Left colon (tissue), 2 donors: Measurements from ENCODE around the gene SMAD5. TPM values are rescaled to one million over a fixed set of nuclear protein-coding genes. Genes with fewer than 3 reads are reported as not detected.

ENCODE experiments used
- ATAC-seq: fragments of 200-7000 bp; cut with Tn5 transposase; one replicate; pipeline ENCODE4 v1.9.1; 2020; ENCODE audit warnings: mild to moderate bottlenecking, moderate library complexity
- DNase-seq, 2 donors: peaks; one replicate each; pipeline ENCODE4 v3.0.0-alpha.2; 2020
- intact Hi-C, 2 donors: fragments of 100-400 bp; cut with DNase I in 1 of 2; cut with micrococcal nuclease in 1 of 2; formaldehyde crosslinking; loops; one replicate each; pipeline versions ENCODE4 v1.11.2 to v1.14.0; 2022; cut with DNase I, micrococcal nuclease
- total RNA-seq, 2 donors: library from RNA; stranded (reverse); fragmentation: NEBNext Ultra II Directional; extraction: Animal tissue kit (Norgen Biotek cat#: 25700); gene quantifications; one replicate each; pipeline ENCODE4 v1.2.1, GENCODE V29; 2021
- donor health status: DM: no; HTN: no; CAD: no.
- donor health status: DM: yes; HTN: yes; CAD: no.

The SMAD5 gene
- total RNA-seq, 2 donors from 2014 or later = 45.6 to 46.8 TPM

- intact Hi-C loops = no loop called here
- DNase-seq (no peak), ATAC-seq (no peak)
These were observed 58.3 kb downstream of the SMAD5 start for GRCh38 chr5:136190904-136191303.

DNA sequence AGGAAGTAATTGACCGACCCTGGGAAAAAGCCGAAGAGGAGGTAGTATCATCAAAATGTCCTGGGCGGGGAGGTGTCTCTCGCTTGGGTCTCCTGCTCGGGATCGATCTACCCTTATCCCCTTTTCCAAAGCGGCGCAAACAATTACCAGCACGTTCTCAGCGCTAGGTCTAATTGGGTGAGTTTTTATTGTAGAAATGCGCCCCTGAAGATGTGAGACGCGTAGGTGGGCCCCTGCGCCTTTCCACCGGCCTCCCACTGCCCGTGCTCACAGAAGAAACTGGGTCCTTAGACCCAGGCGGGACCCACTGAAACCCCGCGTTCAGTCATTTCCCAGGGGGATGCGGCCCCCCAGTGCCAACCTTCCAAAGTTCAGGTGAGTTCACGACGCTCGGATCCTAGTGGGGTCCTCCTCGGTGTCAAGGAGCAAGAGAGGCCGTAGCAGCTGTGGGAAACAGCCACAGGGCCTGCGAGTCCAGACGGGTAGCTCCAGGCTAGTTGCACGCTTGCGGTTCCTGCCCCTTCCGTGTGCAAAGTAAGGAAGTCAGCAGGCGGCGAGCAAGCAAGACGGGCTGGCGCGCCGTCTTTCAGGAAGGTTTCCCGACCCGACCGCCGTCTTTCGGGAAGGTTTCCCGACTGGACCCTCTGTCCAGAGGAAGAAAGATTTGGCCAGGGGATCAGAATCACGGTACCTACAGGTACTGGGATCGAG lies 58.8 kb downstream of the SMAD5 start:
- peak; percentile 49 to 66 for DNase-seq
- intact Hi-C loops = no loop called here
- peak; percentile 51 for ATAC-seq

DNA sequence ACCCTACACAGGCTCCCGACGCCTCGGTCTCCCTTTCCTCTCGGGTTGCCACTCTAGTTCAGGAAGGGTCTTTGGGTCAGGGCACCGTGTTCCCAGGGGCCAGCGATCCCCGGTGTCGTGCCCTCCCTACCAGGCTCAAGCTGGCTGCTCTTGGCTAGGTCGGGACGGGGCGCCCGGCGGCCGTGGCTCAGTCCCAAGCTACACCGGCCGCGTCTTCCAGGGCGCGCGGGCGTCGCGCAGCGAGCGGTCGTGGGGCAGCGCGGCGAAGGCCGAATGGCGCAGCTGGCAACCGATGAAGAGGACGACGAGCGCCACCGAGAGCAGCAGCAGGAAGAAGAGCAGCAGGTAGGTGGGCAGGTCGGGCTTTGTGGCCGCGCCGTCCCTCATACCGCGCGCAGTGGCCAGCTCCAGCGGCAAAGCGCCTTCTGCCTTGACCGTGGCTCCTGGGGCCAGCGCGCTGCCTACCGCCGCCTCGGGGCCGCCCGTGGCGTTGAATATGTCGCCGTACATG lies 59.4 kb downstream of the SMAD5 start:
- ATAC-seq (peak; percentile 38), DNase-seq (no peak)
- intact Hi-C loops = no loop called here

- intact Hi-C loops = no loop called here
- ATAC-seq = peak; percentile 67
- peak; percentile 76 to 81 for DNase-seq
These were observed 60.1 kb downstream of the SMAD5 start, which contains the start of gene SMIM32 for GRCh38 chr5:136192526-136193321. SMIM32 (minus strand) TSS chr5:136193162; CDS start chr5:136192524, 638 bp downstream.

- intact Hi-C loops = no loop called here
- DNase-seq (no peak), ATAC-seq (peak; percentile 6)
These were observed 60.8 kb downstream of the SMAD5 start for GRCh38 chr5:136193322-136193935.

GRCh38 chr5:136194576-136194975 lies 61.9 kb downstream of the SMAD5 start:
- intact Hi-C loops = no loop called here
- ATAC-seq (no peak), DNase-seq (no peak)

GRCh38 chr5:136195971-136196820 lies 63.6 kb downstream of the SMAD5 start:
- DNase-seq (no peak), ATAC-seq (no peak)
- intact Hi-C loops = no loop called here

GRCh38 chr5:136197462-136198142 lies 65.0 kb downstream of the SMAD5 start:
- intact Hi-C loops = no loop called here
- DNase-seq (no peak), ATAC-seq (no peak)

DNA sequence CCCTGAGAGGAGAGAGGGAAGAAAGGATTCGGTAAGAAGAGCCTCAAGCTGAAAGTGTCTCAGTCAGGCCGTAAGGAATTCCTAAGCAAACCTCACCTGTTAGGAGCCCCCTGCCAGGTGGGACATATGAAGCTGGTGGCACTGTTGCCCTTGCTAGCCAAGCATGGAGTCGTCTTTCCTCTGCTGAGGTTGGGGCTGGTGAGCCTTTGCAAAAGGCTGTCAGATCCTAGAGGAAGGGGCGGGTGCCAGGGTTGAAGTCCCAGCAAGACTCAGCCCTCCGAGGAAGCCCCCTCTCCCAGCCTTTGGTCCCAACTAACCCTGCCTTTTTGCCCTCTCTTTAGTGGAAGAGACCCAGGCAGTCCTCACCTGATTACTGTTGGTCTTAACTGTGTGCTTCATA lies 65.8 kb downstream of the SMAD5 start:
- intact Hi-C loops = no loop called here
- DNase-seq (no peak), ATAC-seq (no peak)

- ATAC-seq = no peak
- intact Hi-C loops = no loop called here
- no peak for DNase-seq
These were observed 66.8 kb downstream of the SMAD5 start for GRCh38 chr5:136199408-136199807.

DNA sequence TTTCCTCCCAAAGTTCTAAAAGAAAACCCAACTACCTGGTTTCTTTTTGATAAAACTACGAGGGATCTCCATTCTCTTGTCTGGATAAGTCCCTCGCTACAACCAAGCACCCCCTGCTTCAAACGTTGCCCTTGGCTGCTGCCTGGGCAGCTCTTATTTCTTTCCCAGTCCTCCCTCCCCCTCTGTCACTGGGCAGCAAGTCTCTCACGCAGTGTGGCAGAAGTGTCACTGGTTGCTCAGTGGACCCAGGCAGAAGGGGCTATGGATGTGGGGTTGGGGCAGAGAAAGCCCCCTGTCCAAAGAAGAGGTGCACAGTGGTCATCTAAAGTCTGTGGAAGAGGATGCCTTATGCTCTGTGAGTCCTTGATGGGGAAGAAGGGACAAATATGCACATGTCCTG lies 67.5 kb downstream of the SMAD5 start:
- ATAC-seq = no peak
- intact Hi-C loops = no loop called here

GRCh38 chr5:136200761-136201160 lies 68.1 kb downstream of the SMAD5 start:
- no peak for ATAC-seq
- intact Hi-C loops = no loop called here
- DNase-seq = no peak

More for the DNA sequence above, 67.5 kb downstream of the SMAD5 start:
- DNase-seq = no peak

DNA sequence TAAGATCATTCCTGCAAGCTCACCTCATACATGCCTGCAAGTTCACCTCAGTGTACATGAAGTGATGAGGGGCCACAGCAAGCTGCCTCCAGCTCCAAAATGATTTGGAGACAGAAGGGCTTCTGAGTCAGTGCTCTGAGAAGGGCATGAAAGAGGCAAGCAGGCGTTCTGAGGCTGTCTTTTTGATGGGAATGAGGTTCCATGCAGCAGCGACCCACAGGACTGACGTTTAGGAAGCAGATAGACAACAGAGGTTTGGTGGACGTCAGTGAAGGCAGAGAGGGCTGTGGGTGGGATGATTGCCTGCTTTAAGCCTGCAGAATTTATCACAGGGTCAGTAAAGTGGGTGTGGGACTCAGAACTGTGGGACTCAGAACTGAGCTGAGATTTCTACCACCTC lies 69.2 kb downstream of the SMAD5 start:
- intact Hi-C loops = no loop called here
- DNase-seq (no peak), ATAC-seq (no peak)

GRCh38 chr5:136202469-136203205 lies 70.0 kb downstream of the SMAD5 start:
- no peak for ATAC-seq
- intact Hi-C loops = no loop called here
- DNase-seq = no peak

GRCh38 chr5:136203303-136203922 lies 70.8 kb downstream of the SMAD5 start:
- intact Hi-C loops = no loop called here
- ATAC-seq (no peak), DNase-seq (no peak)

DNA sequence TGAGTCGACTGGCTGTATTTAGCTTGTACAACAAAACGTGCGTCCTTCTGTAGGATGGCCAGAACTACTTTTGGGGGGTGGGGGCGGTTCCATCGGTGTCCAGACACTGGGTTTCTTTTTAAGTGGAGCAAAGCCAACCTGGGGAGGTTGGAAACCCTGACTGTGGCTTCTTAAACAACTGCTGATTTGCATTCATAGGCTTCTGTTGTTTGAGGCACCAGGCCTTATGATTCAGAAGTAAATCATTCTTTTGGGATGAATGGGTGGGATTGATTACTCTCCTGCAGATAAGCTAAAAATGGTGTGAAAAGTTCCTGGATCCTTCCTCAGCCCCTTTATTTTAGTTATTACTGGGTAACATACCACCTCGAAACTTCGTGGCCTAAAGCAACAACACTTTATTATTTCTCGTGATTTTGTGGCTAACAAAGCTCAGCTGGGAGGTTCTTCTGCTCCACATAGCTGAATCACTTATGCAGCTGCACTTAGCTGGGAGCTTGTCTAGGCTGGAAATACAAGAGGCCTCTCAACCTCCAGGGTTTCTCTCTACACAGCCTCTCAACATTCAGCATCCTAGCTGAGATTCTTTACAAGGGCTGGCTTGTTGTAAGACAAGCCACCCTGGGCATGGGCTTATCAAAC lies 72.5 kb downstream of the SMAD5 start:
- ATAC-seq (no peak), DNase-seq (no peak)
- intact Hi-C loops = no loop called here

DNA sequence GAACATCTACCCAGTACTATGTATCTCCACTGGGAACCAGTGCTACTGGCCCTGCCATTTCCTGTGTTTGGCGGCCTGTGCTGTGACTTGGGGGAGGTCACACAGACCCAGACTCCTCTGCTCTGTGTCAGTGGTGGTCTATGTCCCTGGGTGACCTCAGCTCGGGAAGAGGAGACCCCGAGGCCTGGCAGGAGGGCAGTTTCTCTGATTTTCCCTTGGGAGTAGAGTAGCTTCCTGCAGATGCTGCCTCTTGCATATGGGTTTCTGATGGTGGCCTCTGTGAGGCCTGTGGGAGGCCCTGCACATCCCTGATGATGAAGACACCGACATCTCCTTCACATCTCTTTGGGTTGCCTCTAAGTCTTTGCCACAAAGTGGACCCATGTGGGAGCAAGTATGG lies 73.3 kb downstream of the SMAD5 start:
- DNase-seq = no peak
- intact Hi-C loops = no loop called here
- ATAC-seq = no peak
